Upper lobe of left lung (tissue), 4 donors: Measurements from ENCODE around the gene TRNT1.

Experiments used
- EP300 ChIP-seq, 4 donors: sonication (generic); formaldehyde crosslinking; IDR thresholded peaks; one replicate each; pipeline ENCODE4 v1.5.1; 2017; ENCODE audit warnings: antibody characterized with exemption in 4 of 4, control low read depth in 2 of 4
- POLR2A ChIP-seq, 4 donors: fragments of 450-650 bp; IDR thresholded peaks; one replicate each; pipeline ENCODE4 v1.5.1; 2016 to 2017; ENCODE audit warnings: antibody characterized with exemption in 4 of 4, mild to moderate bottlenecking in 2 of 4
- POLR2AphosphoS5 ChIP-seq, 2 donors: sonication (generic); formaldehyde crosslinking; IDR thresholded peaks; one replicate each; pipeline ENCODE4 v1.5.1; 2017; ENCODE audit warnings: antibody characterized with exemption in 2 of 2
- TF ChIP-seq, protein P1 (sequence below), 6 experiments: fragments of 450-650 bp in 4 of 6; fragments of 200-600 bp in 2 of 6; sonication (generic) in 2 of 6; IDR thresholded peaks; one replicate each; pipeline ENCODE4 v1.5.1; 2016 to 2019; ENCODE audit warnings: antibody characterized with exemption in 6 of 6

DNA sequence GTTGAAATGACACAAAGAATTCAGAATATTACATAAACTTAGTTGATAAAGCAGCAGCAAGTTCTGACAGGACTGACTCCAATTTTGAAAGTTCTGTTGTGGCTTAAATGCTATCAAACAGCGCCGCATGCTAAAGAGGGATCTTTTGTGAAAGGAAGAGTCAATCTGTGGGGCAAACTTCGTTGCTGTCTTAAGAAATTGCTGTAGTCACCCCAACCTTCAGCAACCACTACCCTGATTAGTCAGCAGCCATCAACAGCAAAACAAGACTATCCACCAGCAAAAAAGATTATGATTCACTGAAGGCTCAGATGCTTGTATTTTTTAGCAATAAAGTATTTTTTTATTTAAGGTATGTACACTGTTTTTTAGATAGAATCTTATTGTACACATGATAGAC is 38.5 kb downstream of the TRNT1 start:
- TF ChIP-seq, protein P1, sequence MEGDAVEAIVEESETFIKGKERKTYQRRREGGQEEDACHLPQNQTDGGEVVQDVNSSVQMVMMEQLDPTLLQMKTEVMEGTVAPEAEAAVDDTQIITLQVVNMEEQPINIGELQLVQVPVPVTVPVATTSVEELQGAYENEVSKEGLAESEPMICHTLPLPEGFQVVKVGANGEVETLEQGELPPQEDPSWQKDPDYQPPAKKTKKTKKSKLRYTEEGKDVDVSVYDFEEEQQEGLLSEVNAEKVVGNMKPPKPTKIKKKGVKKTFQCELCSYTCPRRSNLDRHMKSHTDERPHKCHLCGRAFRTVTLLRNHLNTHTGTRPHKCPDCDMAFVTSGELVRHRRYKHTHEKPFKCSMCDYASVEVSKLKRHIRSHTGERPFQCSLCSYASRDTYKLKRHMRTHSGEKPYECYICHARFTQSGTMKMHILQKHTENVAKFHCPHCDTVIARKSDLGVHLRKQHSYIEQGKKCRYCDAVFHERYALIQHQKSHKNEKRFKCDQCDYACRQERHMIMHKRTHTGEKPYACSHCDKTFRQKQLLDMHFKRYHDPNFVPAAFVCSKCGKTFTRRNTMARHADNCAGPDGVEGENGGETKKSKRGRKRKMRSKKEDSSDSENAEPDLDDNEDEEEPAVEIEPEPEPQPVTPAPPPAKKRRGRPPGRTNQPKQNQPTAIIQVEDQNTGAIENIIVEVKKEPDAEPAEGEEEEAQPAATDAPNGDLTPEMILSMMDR (IDR thresholded peaks at IDR 0.05), result no peak
- TF ChIP-seq EP300 (IDR thresholded peaks at IDR 0.05), result no peak
- no peak for TF ChIP-seq POLR2A (IDR thresholded peaks at IDR 0.05)
- TF ChIP-seq POLR2AphosphoS5 (IDR thresholded peaks at IDR 0.05), result no peak
